A549 (cell line): Measurements from ENCODE around the gene CIITA. TPM values are rescaled to one million over a fixed set of nuclear protein-coding genes. Genes with fewer than 3 reads are reported as not detected.

ENCODE experiments used
- ATAC-seq, 2 experiments: fragments of 200-7000 bp in 1 of 2; fragments of >200 bp in 1 of 2; cut with Nextera tagmentation in 1 of 2; cut with Tn5 transposase in 1 of 2; 3 replicates each; pipeline versions ENCODE4 v1.8.0 to v1.9.1; 2018 to 2020; ENCODE audit warnings: mild to moderate bottlenecking in 1 of 2, moderate library complexity in 1 of 2
- CTCF ChIA-PET: fragments of 300-600 bp; sonication (Branson Sonifier 250); formaldehyde crosslinking; extraction: SDS; loops from one replicate; lab custom pipeline; 2021; ENCODE audit warnings: antibody characterized with exemption, inconsistent platforms; lab: Yijun Ruan, JAX
- POLR2A ChIA-PET: fragments of 350-600 bp; formaldehyde crosslinking; extraction: SDS; loops from one replicate; lab custom pipeline; 2021; ENCODE audit warnings: antibody characterized with exemption, inconsistent platforms; lab: Yijun Ruan, JAX
- DNase-seq, 2 experiments: peaks; one replicate each; pipeline versions ENCODE4 v3.0.0 to v3.0.0-alpha.2; 2011 to 2016; ENCODE audit warnings: low read depth in 1 of 2, low spot score in 1 of 2
- FAIRE-seq: peaks from 2 replicates; lab custom pipeline; 2011; peaks lifted over from hg19 to GRCh38; lab: Jason Lieb, UNC
- H3K27ac ChIP-seq, 2 experiments: fragments of >200 bp; sonication (Bioruptor Twin); formaldehyde crosslinking; 3 replicates each; pipeline ENCODE4 v1.5.1; 2016 to 2017
- H3K4me1 ChIP-seq: fragments of >200 bp; sonication (Bioruptor Twin); formaldehyde crosslinking; 3 replicates; pipeline ENCODE4 v1.6.1; 2016
- H3K4me2 ChIP-seq: fragments of >200 bp; sonication (Bioruptor Twin); formaldehyde crosslinking; 3 replicates; pipeline ENCODE4 v1.6.1; 2016
- H3K4me3 ChIP-seq: fragments of >200 bp; sonication (Bioruptor Twin); formaldehyde crosslinking; 3 replicates; pipeline ENCODE4 v1.5.1; 2016
- H3K9me3 ChIP-seq: fragments of >200 bp; sonication (Bioruptor Twin); formaldehyde crosslinking; 3 replicates; pipeline ENCODE4 v1.6.1; 2016
- CBX8 ChIP-seq: fragments of 200-600 bp; sonication (generic); IDR thresholded peaks from 2 replicates; pipeline ENCODE4 v1.6.1; 2016
- CHD2 ChIP-seq: fragments of 150-350 bp; IDR thresholded peaks from 2 replicates; pipeline ENCODE4 v1.6.1; 2014; ENCODE audit warnings: low read length; ENCODE audit not compliant: partially characterized antibody
- CHD4 ChIP-seq: fragments of 200-600 bp; sonication (generic); IDR thresholded peaks from 2 replicates; pipeline ENCODE4 v1.6.1; 2016; ENCODE audit warnings: antibody characterized with exemption, mild to moderate bottlenecking, borderline replicate concordance
- EHMT2 ChIP-seq: fragments of 200-600 bp; sonication (generic); IDR thresholded peaks from 2 replicates; pipeline ENCODE4 v1.6.1; 2016; ENCODE audit warnings: antibody characterized with exemption, low read depth, mild to moderate bottlenecking, moderate library complexity
- ESRRA ChIP-seq: fragments of 150-350 bp; IDR thresholded peaks from 2 replicates; pipeline ENCODE4 v1.6.1; 2014; ENCODE audit warnings: mild to moderate bottlenecking, low read length, borderline replicate concordance
- FOSB ChIP-seq: fragments of 250-450 bp; sonication (Bioruptor Pico); IDR thresholded peaks from 2 replicates; pipeline ENCODE4 v1.5.0; 2020; ENCODE audit warnings: mild to moderate bottlenecking, moderate library complexity
- FOSL2 ChIP-seq, 2 experiments: fragments of 450-650 bp in 1 of 2; fragments of >200 bp in 1 of 2; sonication (Bioruptor Twin) in 1 of 2; formaldehyde crosslinking; IDR thresholded peaks; 2 replicates each; pipeline versions ENCODE4 v1.5.0 to v1.6.1; 2016 to 2020; ENCODE audit warnings: mild to moderate bottlenecking in 1 of 2, moderate library complexity in 1 of 2
- FOXS1 ChIP-seq: fragments of 250-450 bp; sonication (Bioruptor Pico); IDR thresholded peaks from 2 replicates; pipeline ENCODE4 v1.5.0; 2020; ENCODE audit warnings: mild to moderate bottlenecking, moderate library complexity
- GATA3 ChIP-seq: IDR thresholded peaks from 2 replicates; pipeline ENCODE4 v1.6.1; 2012; ENCODE audit warnings: borderline replicate concordance
- HOXA7 ChIP-seq: fragments of 250-450 bp; sonication (Bioruptor Pico); IDR thresholded peaks from 2 replicates; pipeline ENCODE4 v1.5.0; 2020; ENCODE audit warnings: mild to moderate bottlenecking, moderate library complexity
- HOXB13 ChIP-seq: fragments of 250-450 bp; sonication (Bioruptor Pico); IDR thresholded peaks from 2 replicates; pipeline ENCODE4 v1.5.0; 2020; ENCODE audit warnings: low read depth, mild to moderate bottlenecking, moderate library complexity
- JUNB ChIP-seq: fragments of >200 bp; sonication (Bioruptor Twin); formaldehyde crosslinking; IDR thresholded peaks from 2 replicates; pipeline ENCODE4 v1.6.1; 2016
- MAZ ChIP-seq: fragments of 150-350 bp; IDR thresholded peaks from 2 replicates; pipeline ENCODE4 v1.6.1; 2014; ENCODE audit warnings: antibody characterized with exemption, low read depth, low read length, borderline replicate concordance
- NFE2L2 ChIP-seq: fragments of 150-350 bp; conservative IDR thresholded peaks from 2 replicates; pipeline ENCODE4 v1.6.1; 2014; ENCODE audit warnings: low read length
- PHF8 ChIP-seq: fragments of 200-600 bp; sonication (generic); IDR thresholded peaks from 2 replicates; pipeline ENCODE4 v1.6.1; 2016; ENCODE audit warnings: low read depth, mild to moderate bottlenecking, antibody characterized with exemption, moderate library complexity, borderline replicate concordance
- POLR2A ChIP-seq: IDR thresholded peaks from 2 replicates; pipeline ENCODE4 v1.6.1; 2012; ENCODE audit warnings: mild to moderate bottlenecking, low read length
- RAD21 ChIP-seq, 2 experiments: fragments of >200 bp in 1 of 2; sonication (Bioruptor Twin) in 1 of 2; formaldehyde crosslinking in 1 of 2; IDR thresholded peaks in 1 of 2; conservative IDR thresholded peaks in 1 of 2; 2 replicates in 1 of 2; 3 replicates in 1 of 2; pipeline ENCODE4 v1.6.1; 2012 to 2018; ENCODE audit warnings: inconsistent platforms in 1 of 2
- RARB ChIP-seq: fragments of 250-450 bp; sonication (Bioruptor Pico); IDR thresholded peaks from 2 replicates; pipeline ENCODE4 v1.8.0; 2021; ENCODE audit warnings: mild to moderate bottlenecking, moderate library complexity
- RFX5 ChIP-seq: fragments of 450-650 bp; IDR thresholded peaks from 2 replicates; pipeline ENCODE4 v1.7.1; 2014; ENCODE audit warnings: antibody characterized with exemption, mild to moderate bottlenecking, moderate library complexity
- TFCP2L1 ChIP-seq: fragments of 250-450 bp; sonication (Bioruptor Pico); IDR thresholded peaks from 2 replicates; pipeline ENCODE4 v1.5.0; 2021; ENCODE audit warnings: mild to moderate bottlenecking
- ZC3H11A ChIP-seq: fragments of 450-650 bp; IDR thresholded peaks from 2 replicates; pipeline ENCODE4 v1.6.1; 2014; ENCODE audit warnings: antibody characterized with exemption, mild to moderate bottlenecking
- ZFP36 ChIP-seq: fragments of 450-650 bp; IDR thresholded peaks from 2 replicates; pipeline ENCODE4 v1.6.1; 2014; ENCODE audit warnings: borderline replicate concordance; ENCODE audit not compliant: partially characterized antibody
- ZSCAN20 ChIP-seq: fragments of 250-450 bp; sonication (Bioruptor Pico); IDR thresholded peaks from 2 replicates; pipeline ENCODE4 v1.8.0; 2022; ENCODE audit warnings: mild to moderate bottlenecking, moderate library complexity
- WGBS: methylation state at CpG from one replicate; pipeline ENCODE4 v1.1.6; 2017; ENCODE audit errors: missing lambda C conversion rate; 5-methylcytosine and 5-hydroxymethylcytosine counted together
- polyA plus RNA-seq, 4 experiments: library from polyadenylated mRNA; depleted of rRNA in 3 of 4; stranded (reverse); fragments of >200 nt; fragmentation: RNase III in 1 of 4; extraction: RNeasy Plus Mini Kit Qiagen cat#74134 plus additional on column Dnase treatment in 1 of 4; gene quantifications; 2 replicates in 3 of 4; 3 replicates in 1 of 4; pipeline ENCODE4 v1.2.3, GENCODE V29; 2011 to 2017
- TF ChIP-seq, protein P1 (sequence below): fragments of >200 bp; sonication (Bioruptor Twin); formaldehyde crosslinking; IDR thresholded peaks from 3 replicates; pipeline ENCODE4 v1.5.1; 2016
- TF ChIP-seq, protein P2 (sequence below): IDR thresholded peaks from 2 replicates; pipeline ENCODE4 v1.6.1; 2012; ENCODE audit warnings: low read depth, borderline replicate concordance
- TF ChIP-seq, protein P3 (sequence below): fragments of 250-450 bp; sonication (Bioruptor Pico); IDR thresholded peaks from 2 replicates; pipeline ENCODE4 v1.5.0; 2021; ENCODE audit warnings: mild to moderate bottlenecking, moderate library complexity, borderline replicate concordance

Gene CIITA
- polyA plus RNA-seq, 2 of the 4 experiments (the other 2 are of a cell fraction) = 0.06 TPM; not detected in 1

DNA sequence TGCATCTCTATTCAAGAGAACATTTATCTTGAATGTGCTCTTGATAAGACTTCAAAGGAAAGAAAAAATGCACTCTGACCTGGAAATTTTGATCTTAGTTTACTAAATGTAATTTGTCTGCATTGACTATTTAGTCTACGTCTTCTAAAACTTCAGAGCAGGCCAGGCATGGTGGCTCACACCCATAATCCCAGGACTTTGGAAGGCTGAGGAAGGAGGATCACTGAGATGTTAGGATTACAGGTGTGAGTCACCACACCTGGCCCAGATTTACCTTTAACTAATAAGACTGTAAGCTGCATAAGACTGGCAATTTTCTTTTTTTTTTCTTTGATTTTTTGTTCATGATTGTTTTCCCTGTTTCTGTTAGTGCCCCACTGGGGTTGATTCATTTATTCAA, 18.8 kb upstream of the CIITA start:
- no peak overlapping the region for H3K4me2 ChIP-seq
- TF ChIP-seq CHD4 (no peak), FOSB (CRISPR knock-in tag) (no peak), CBX8 (no peak), POLR2A (no peak), ZSCAN20 (CRISPR knock-in tag) (no peak), HOXB13 (no peak), RFX5 (no peak), NFE2L2 (no peak), RARB (CRISPR knock-in tag) (no peak), PHF8 (no peak), GATA3 (no peak), ESRRA (no peak), RAD21 (conservative IDR thresholded peaks at IDR 0.05 in 1 of 2, IDR thresholded peaks at IDR 0.05 in 1 of 2) (no peak), TFCP2L1 (CRISPR knock-in tag) (no peak), MAZ (no peak)
- TF ChIP-seq, protein P1, sequence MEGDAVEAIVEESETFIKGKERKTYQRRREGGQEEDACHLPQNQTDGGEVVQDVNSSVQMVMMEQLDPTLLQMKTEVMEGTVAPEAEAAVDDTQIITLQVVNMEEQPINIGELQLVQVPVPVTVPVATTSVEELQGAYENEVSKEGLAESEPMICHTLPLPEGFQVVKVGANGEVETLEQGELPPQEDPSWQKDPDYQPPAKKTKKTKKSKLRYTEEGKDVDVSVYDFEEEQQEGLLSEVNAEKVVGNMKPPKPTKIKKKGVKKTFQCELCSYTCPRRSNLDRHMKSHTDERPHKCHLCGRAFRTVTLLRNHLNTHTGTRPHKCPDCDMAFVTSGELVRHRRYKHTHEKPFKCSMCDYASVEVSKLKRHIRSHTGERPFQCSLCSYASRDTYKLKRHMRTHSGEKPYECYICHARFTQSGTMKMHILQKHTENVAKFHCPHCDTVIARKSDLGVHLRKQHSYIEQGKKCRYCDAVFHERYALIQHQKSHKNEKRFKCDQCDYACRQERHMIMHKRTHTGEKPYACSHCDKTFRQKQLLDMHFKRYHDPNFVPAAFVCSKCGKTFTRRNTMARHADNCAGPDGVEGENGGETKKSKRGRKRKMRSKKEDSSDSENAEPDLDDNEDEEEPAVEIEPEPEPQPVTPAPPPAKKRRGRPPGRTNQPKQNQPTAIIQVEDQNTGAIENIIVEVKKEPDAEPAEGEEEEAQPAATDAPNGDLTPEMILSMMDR = no peak
- TF ChIP-seq, protein P2, sequence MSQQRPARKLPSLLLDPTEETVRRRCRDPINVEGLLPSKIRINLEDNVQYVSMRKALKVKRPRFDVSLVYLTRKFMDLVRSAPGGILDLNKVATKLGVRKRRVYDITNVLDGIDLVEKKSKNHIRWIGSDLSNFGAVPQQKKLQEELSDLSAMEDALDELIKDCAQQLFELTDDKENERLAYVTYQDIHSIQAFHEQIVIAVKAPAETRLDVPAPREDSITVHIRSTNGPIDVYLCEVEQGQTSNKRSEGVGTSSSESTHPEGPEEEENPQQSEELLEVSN = no peak
- no peak overlapping the region for H3K27ac ChIP-seq
- ChIA-PET POLR2A (no interaction called here), CTCF (no interaction called here)
- FAIRE-seq (no peak), DNase-seq (no peak), ATAC-seq (no peak)
- no peak overlapping the region for H3K4me3 ChIP-seq
- H3K4me1 ChIP-seq = no peaks in the 10 kb centered on the region
- no peaks in the 10 kb centered on the region for H3K9me3 ChIP-seq
- WGBS = 7% methylated on average over 1 of the region's 1 CpG

DNA sequence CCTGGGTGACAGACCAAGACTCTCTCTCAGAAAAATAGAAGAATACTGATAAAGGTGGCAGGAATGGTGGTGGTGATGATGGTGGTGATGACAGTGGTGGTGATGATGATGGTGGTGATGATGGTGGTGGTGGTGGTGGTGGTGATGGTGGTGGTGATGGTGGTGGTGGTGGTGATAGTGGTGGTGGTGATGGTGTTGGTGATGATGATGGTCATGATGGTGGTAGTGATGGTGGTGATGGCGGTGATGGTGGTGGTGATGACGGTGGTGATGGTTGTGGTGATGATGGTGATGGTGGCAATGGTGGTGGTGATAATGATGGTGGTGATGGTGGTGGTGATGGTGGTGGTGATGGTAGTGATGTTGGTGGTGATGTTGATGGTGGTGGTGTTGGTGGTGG, 18.0 kb upstream of the CIITA start:
- FAIRE-seq (no peak), DNase-seq (no peak), ATAC-seq (no peak)
- H3K4me2 ChIP-seq = no peak overlapping the region
- H3K27ac ChIP-seq = no peak overlapping the region
- CTCF ChIA-PET = interaction anchor here (1.0 kb wide), 1 partner anchor 60 kb away, joined by 3 read pairs; no protein-coding TSS in a partner anchor
- no peak for TF ChIP-seq POLR2A
- TF ChIP-seq, protein P3, sequence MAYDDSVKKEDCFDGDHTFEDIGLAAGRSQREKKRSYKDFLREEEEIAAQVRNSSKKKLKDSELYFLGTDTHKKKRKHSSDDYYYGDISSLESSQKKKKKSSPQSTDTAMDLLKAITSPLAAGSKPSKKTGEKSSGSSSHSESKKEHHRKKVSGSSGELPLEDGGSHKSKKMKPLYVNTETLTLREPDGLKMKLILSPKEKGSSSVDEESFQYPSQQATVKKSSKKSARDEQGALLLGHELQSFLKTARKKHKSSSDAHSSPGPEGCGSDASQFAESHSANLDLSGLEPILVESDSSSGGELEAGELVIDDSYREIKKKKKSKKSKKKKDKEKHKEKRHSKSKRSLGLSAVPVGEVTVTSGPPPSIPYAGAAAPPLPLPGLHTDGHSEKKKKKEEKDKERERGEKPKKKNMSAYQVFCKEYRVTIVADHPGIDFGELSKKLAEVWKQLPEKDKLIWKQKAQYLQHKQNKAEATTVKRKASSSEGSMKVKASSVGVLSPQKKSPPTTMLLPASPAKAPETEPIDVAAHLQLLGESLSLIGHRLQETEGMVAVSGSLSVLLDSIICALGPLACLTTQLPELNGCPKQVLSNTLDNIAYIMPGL = no peak
- no peak for TF ChIP-seq ZC3H11A
- no peak for TF ChIP-seq GATA3
- no peak for TF ChIP-seq ZFP36
- no peak for TF ChIP-seq TFCP2L1 (CRISPR knock-in tag)
- TF ChIP-seq FOSL2 (IDR thresholded peaks at IDR 0.05) = no peak
- TF ChIP-seq FOSL2 (CRISPR knock-in tag; IDR thresholded peaks at IDR 0.05) = no peak
- no peaks in the 10 kb centered on the region for H3K9me3 ChIP-seq
- H3K4me3 ChIP-seq = no peak overlapping the region
- POLR2A ChIA-PET = no interaction called here
- WGBS = 26% methylated on average over 2 of the region's 2 CpGs
- no peaks in the 10 kb centered on the region for H3K4me1 ChIP-seq

DNA sequence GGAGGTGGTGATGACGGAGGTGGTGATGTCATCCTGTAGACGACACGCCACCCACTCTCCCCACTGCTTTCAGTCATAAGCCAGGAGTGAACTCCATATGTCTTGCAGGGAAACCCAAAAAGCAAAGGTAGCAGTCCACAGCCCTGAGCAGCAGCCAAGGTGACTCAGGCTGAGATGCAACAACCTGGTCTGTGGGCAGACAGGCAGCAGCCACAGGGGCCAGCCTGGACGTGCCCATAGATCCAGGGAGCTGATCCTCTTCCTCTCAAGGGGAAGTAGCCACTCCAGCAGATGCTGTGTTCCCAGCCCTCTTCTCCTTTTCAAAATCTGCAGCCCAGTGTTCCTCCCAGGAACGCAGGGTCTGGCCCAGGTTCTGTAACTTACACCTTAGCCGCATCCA, 17.3 kb upstream of the CIITA start:
- Histone ChIP-seq H3K4me3 (no peak overlapping the region), H3K9me3 (no peaks in the 10 kb centered on the region), H3K4me1 (no peaks in the 10 kb centered on the region)
- FAIRE-seq (no peak), DNase-seq (no peak)
- 38% methylated on average over 6 of the region's 6 CpGs for WGBS
- ChIA-PET CTCF (interaction anchor here (1.0 kb wide), 1 partner anchor 59 kb away, joined by 3 read pairs; no protein-coding TSS in a partner anchor), POLR2A (no interaction called here)
- TF ChIP-seq ZC3H11A = no peak
- no peak for TF ChIP-seq CHD2
- no peak for TF ChIP-seq HOXA7 (CRISPR knock-in tag)
- no peak for TF ChIP-seq EHMT2
- TF ChIP-seq FOXS1 (CRISPR knock-in tag) = no peak
- no peak for TF ChIP-seq NFE2L2
- no peak for TF ChIP-seq JUNB
- TF ChIP-seq, all 56 proteins: peak for 0
- no peak for ATAC-seq
- Histone ChIP-seq H3K4me2 (no peak overlapping the region), H3K27ac (no peak overlapping the region)
